Neural progenitor cell (in vitro differentiated cells): Measurements from ENCODE around the gene PRR32. TPM values are rescaled to one million over a fixed set of nuclear protein-coding genes. Genes with fewer than 3 reads are reported as not detected.
"Not testable (repeated sequence)": the region's sequence is repeated elsewhere in the genome, so short reads cannot be mapped to it uniquely, and the experiment has no call there.

Source experiments
- DNase-seq: peaks from one replicate; pipeline ENCODE4 v3.0.0-alpha.2; 2016; ENCODE audit warnings: low spot score
- H2AFZ ChIP-seq: fragments of 200-600 bp; sonication (generic); replicated peaks from 2 replicates; pipeline ENCODE4 v1.6.1; 2016; ENCODE audit warnings: antibody characterized with exemption
- H3F3A ChIP-seq: fragments of 200-600 bp; sonication (generic); 2 replicates; pipeline ENCODE4 v1.6.1; 2016; ENCODE audit warnings: antibody characterized with exemption, low read depth
- H3K27ac ChIP-seq: fragments of 200-600 bp; sonication (generic); 2 replicates; pipeline ENCODE4 v1.5.1; 2016; ENCODE audit warnings: mild to moderate bottlenecking
- H3K27me3 ChIP-seq: fragments of 200-600 bp; sonication (generic); 2 replicates; pipeline ENCODE4 v1.6.1; 2016; ENCODE audit warnings: mild to moderate bottlenecking, moderate library complexity
- H3K36me3 ChIP-seq: fragments of 200-600 bp; sonication (generic); 2 replicates; pipeline ENCODE4 v1.5.1; 2016
- H3K4me1 ChIP-seq: fragments of 200-600 bp; sonication (generic); 2 replicates; pipeline ENCODE4 v1.6.1; 2016; ENCODE audit warnings: mixed run types
- H3K4me2 ChIP-seq: fragments of 200-600 bp; sonication (generic); 2 replicates; pipeline ENCODE4 v1.6.1; 2016
- H3K4me3 ChIP-seq: fragments of 200-600 bp; sonication (generic); 2 replicates; pipeline ENCODE4 v1.5.1; 2016
- H3K79me2 ChIP-seq: fragments of 200-600 bp; sonication (generic); 2 replicates; pipeline ENCODE4 v1.6.1; 2016; ENCODE audit warnings: low read depth
- H3K9ac ChIP-seq: fragments of 200-600 bp; sonication (generic); 2 replicates; pipeline ENCODE4 v1.6.1; 2016
- H3K9me3 ChIP-seq: fragments of 200-600 bp; sonication (generic); 2 replicates; pipeline ENCODE4 v1.5.1; 2016; ENCODE audit warnings: low read depth
- H4K20me1 ChIP-seq: fragments of 200-600 bp; sonication (generic); 2 replicates; pipeline ENCODE4 v1.6.1; 2016; ENCODE audit warnings: low read depth
- H3K27ac Mint-ChIP-seq: 3 replicates; pipeline ENCODE4 v1.8.0; 2021; ENCODE audit warnings: mixed read lengths
- H3K27me3 Mint-ChIP-seq: 2 replicates; pipeline ENCODE4 v1.8.0; 2022; ENCODE audit warnings: low read depth, mild to moderate bottlenecking, inconsistent platforms, moderate library complexity, mixed read lengths; ENCODE audit not compliant: insufficient read depth
- H3K36me3 Mint-ChIP-seq: 3 replicates; pipeline ENCODE4 v1.8.0; 2021; ENCODE audit warnings: mixed read lengths
- H3K4me1 Mint-ChIP-seq: 3 replicates; pipeline ENCODE4 v1.8.0; 2021; ENCODE audit warnings: mixed read lengths
- H3K4me3 Mint-ChIP-seq: 3 replicates; pipeline ENCODE4 v1.8.0; 2021; ENCODE audit warnings: mild to moderate bottlenecking, moderate library complexity, mixed read lengths
- H3K9me3 Mint-ChIP-seq: 3 replicates; pipeline ENCODE4 v1.8.0; 2020; ENCODE audit warnings: mixed read lengths
- CTCF ChIP-seq: fragments of 200-600 bp; sonication (generic); IDR thresholded peaks from 2 replicates; pipeline ENCODE4 v1.5.1; 2017; ENCODE audit warnings: antibody characterized with exemption, mild to moderate bottlenecking
- EZH2 ChIP-seq: fragments of 200-600 bp; sonication (generic); IDR thresholded peaks from 2 replicates; pipeline ENCODE4 v1.6.1; 2017; ENCODE audit warnings: antibody characterized with exemption, mild to moderate bottlenecking, moderate library complexity
- EZH2phosphoT487 ChIP-seq: fragments of 200-600 bp; sonication (generic); IDR thresholded peaks from 2 replicates; pipeline ENCODE4 v1.6.1; 2017; ENCODE audit warnings: antibody characterized with exemption
- total RNA-seq: library from RNA; depleted of rRNA; stranded (reverse); fragments of >200 nt; gene quantifications from 2 replicates; pipeline ENCODE4 v1.2.3, GENCODE V29; 2015; ENCODE audit warnings: low replicate concordance

The PRR32 gene
- total RNA-seq, 1 donor from 2014 or later, result not detected

- H2AFZ ChIP-seq, result no peak overlapping the region
- Mint-ChIP-seq H3K36me3 (no peaks in the 10 kb centered on the region), H3K4me3 (no peak overlapping the region), H3K4me1 (no peaks in the 10 kb centered on the region), H3K27me3 (peaks cover 2% of the 10 kb centered on the region), H3K27ac (no peak overlapping the region), H3K9me3 (no peaks in the 10 kb centered on the region)
- no peaks in the 10 kb centered on the region for H3K79me2 ChIP-seq
- no peaks in the 10 kb centered on the region for H3K27me3 ChIP-seq
- H3K9ac ChIP-seq, result no peak overlapping the region
- no peaks in the 10 kb centered on the region for H3K36me3 ChIP-seq
- no peaks in the 10 kb centered on the region for H3K4me1 ChIP-seq
- DNase-seq, result no peak
- peaks cover 8% of the 10 kb centered on the region for H3K9me3 ChIP-seq
- no peaks in the 10 kb centered on the region for H3F3A ChIP-seq
- no peak overlapping the region for H3K4me3 ChIP-seq
- TF ChIP-seq EZH2 (no peak), EZH2phosphoT487 (no peak), CTCF (no peak)
- H3K4me2 ChIP-seq, result no peak overlapping the region
- no peaks in the 10 kb centered on the region for H4K20me1 ChIP-seq
- H3K27ac ChIP-seq, result no peak overlapping the region
Measured at GRCh38 chrX:126799059-126799458, 20.5 kb upstream of the PRR32 start.

- H3K27ac Mint-ChIP-seq, H3K4me1 Mint-ChIP-seq: not testable (repeated sequence)
Measured at GRCh38 chrX:126806784-126807183, 12.7 kb upstream of the PRR32 start.

GRCh38 chrX:126815806-126816205 lies 3.7 kb upstream of the PRR32 start:
- Mint-ChIP-seq H3K27ac (no peak overlapping the region), H3K27me3 (no peaks in the 10 kb centered on the region)

More at GRCh38 chrX:126806784-126807183, 12.7 kb upstream of the PRR32 start:
- not testable (repeated sequence) for H3K79me2 ChIP-seq, H4K20me1 ChIP-seq, H3F3A ChIP-seq, H2AFZ ChIP-seq, H3K4me1 ChIP-seq, H3K27me3 ChIP-seq, DNase-seq, H3K36me3 ChIP-seq, H3K9ac ChIP-seq, H3K9me3 ChIP-seq, H3K4me3 ChIP-seq, H3K27ac ChIP-seq, H3K36me3 Mint-ChIP-seq, H3K4me2 ChIP-seq, H3K27me3 Mint-ChIP-seq, H3K4me3 Mint-ChIP-seq
- peaks cover 13% of the 10 kb centered on the region for H3K9me3 Mint-ChIP-seq

More at GRCh38 chrX:126815806-126816205, 3.7 kb upstream of the PRR32 start:
- Histone ChIP-seq H3K27ac (no peak overlapping the region), H3K9ac (no peak overlapping the region), H3K27me3 (no peaks in the 10 kb centered on the region), H3K36me3 (no peaks in the 10 kb centered on the region), H4K20me1 (no peaks in the 10 kb centered on the region), H3K9me3 (no peaks in the 10 kb centered on the region), H3K4me1 (no peaks in the 10 kb centered on the region), H3F3A (no peaks in the 10 kb centered on the region), H3K4me2 (no peak overlapping the region), H3K79me2 (no peaks in the 10 kb centered on the region), H3K4me3 (no peak overlapping the region), H2AFZ (no peak overlapping the region)
- H3K4me3 Mint-ChIP-seq, result no peak overlapping the region
- no peak for DNase-seq
- H3K4me1 Mint-ChIP-seq, result peaks cover 2% of the 10 kb centered on the region
- no peaks in the 10 kb centered on the region for H3K36me3 Mint-ChIP-seq
- TF ChIP-seq EZH2phosphoT487, result no peak
- TF ChIP-seq CTCF, result no peak
- no peak for TF ChIP-seq EZH2
- no peaks in the 10 kb centered on the region for H3K9me3 Mint-ChIP-seq
